NCI-H2107 treated with DMSO at 0.1 percent for 48 hours (cell line): Measurements from ENCODE around the gene SLC5A11.
"Not testable (repeated sequence)": the region's sequence is repeated elsewhere in the genome, so short reads cannot be mapped to it uniquely, and the experiment has no call there.

ENCODE experiments used
- DNase-seq: peaks from one replicate; lab custom pipeline; 2025; ENCODE audit not compliant: unreplicated experiment; lab: John Stamatoyannopoulos, UW

SLC5A11 gene

GRCh38 chr16:24834459-24835335 is 11.1 kb upstream of the SLC5A11 start:
- DNase-seq = no peak

DNA sequence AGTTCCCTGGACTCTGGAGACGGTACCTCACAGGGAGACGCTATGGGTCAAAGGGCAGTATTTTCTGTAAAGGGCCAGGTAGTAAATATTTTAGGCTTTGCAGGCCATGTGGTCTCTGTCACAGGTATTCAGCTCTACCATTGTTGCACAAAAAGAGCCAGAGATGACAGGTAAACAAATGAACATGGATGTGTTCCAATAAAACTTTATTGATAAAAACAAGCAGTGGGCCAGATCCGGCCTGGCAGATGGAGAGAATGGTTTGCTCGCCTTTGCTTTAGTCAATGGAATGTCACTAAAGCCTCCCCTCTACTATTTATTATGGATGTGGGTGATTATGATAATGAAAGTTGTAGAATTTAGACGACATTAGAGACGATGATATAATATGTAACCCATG is 8.9 kb upstream of the SLC5A11 start:
- no peak for DNase-seq

DNA sequence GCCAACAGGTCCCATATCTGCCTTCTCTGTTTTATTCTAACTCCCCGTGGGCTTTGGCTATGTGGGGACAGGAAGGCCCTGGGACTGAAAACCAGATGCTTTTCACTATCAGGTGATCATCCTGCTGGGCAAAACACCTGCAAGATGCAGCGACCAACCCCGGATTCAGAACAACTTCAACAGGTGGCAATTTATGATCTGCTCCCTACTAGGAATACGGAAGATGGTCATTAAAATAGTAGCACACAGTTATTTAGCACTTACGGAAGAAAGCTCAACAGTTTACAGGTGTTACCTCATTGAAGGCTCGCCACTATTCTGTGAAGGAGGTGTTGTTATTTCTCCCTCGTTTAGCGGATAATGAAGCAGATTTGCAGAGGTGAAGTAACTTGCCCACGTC is 7.8 kb upstream of the SLC5A11 start:
- peak; percentile 40 for DNase-seq

- no peak for DNase-seq
These were observed 7.1 kb upstream of the SLC5A11 start for GRCh38 chr16:24838554-24839266.

DNA sequence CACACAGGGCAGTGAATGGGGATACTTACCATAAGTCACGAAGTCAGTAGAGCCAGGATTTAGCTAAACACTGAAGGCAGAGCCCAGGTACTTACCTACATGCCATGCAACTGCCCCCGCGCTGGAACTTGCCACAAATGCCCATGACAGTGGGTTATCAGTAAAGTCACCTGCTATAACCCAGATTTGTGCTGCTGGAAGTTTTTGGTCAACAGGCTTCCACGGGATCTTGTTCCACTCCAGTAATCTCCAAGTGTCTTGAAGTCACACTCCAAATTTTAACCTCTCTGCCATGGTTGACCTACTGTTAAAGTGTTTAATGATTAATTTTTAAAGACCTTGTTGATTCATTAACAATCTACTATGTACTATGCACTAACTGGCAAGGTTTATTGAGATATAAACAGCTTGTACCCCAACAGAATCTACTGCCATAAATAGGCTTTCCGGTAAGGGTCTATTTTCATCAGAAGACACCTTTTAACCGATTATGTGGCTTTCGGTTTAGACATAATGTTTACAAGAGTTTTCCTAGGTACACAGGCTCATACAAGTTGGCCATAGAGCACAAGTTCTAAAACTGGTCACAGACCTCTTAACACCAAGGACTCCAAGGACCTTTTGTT is 6.3 kb upstream of the SLC5A11 start:
- DNase-seq = no peak

DNA sequence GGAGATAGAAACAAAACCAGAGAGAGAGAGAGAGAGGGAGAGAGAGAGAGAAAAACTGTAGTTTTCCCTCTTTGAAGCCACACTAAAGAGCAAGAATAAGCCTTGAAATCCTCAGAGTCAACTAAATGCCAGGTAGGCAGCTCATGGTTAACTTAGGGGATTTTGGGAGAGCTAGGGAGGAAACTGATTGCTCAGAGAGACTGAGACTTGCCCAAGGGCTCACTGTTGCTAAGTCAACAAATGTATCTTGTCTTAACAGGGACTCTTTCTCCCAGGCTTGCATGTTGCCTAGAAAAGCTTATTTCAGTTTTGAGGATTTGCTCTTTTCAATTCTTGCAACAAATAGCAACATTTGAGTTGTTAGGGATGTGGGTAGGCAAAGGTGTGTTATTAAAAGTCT is 4.5 kb upstream of the SLC5A11 start:
- no peak for DNase-seq

DNA sequence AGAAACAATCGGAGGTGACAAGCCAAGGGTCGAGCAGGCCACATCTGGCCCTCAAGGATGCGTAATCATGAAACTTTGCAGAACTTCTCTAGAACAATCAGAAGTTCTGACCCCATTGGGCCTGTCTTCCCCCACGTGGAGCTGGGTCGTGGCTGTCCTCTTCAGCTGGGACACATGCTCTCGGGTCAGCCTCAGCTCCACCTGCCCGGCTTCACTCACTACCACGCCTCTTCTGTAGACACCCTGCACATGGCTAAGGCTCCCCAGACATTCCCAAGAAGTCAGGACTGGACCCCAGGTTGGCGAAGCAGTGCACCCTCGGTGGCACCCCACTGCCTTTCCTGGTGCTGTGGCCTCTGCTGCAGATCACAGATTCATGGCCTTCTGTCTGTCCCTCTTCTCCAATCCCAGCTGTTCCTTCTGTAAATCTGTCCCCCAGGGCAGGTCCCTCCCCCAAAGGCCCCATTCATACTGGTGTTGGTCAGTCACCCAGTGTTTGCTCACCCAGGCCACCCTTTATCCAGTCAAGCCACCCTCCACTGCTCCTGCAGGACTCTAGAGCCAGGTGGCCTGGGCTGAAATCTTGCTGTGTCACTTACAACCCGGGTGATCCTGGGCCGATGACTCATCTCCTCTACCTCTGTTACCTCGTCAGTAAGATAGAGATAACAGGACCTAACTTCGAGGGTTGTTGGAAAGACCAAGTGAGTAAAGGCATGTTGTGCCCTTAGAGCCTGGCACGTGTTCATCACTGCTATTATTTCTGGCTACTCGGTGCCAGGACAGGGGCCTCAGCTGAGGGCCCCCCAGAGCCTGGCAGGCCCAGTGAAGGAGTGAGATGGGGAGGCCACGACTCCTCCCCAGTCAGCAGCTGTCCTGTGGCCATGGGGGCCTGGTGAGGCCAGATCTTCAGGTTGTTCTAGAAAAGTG is 1.4 kb upstream of the SLC5A11 start:
- no peak for DNase-seq

DNA sequence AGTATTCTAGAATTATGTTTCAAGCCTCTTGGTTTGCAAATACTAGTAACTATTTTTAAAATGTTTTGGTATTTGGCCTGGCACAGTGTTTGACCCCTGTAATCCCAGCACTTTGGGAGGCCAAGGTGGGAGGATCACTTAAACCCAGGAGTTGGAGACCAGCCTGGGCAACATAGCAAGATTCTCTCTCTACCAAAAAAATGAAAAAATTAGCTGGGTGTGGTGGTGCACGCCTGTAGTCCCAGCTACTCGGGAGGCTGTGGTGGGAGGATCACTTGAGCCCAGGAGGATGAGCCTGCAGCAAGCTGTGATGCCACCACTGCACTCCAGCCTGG is 765 bp upstream of the SLC5A11 start:
- DNase-seq = not testable (repeated sequence)

GRCh38 chr16:24846548-24847357 is 990 bp downstream of the SLC5A11 start:
- no peak for DNase-seq

- no peak for DNase-seq
These were observed 1.5 kb downstream of the SLC5A11 start for GRCh38 chr16:24847358-24847664.

- no peak for DNase-seq
These were observed 2.3 kb downstream of the SLC5A11 start for GRCh38 chr16:24848065-24848464.

GRCh38 chr16:24849641-24850040 is 3.9 kb downstream of the SLC5A11 start:
- no peak for DNase-seq

- no peak for DNase-seq
These were observed 4.7 kb downstream of the SLC5A11 start for GRCh38 chr16:24850289-24850938.

DNA sequence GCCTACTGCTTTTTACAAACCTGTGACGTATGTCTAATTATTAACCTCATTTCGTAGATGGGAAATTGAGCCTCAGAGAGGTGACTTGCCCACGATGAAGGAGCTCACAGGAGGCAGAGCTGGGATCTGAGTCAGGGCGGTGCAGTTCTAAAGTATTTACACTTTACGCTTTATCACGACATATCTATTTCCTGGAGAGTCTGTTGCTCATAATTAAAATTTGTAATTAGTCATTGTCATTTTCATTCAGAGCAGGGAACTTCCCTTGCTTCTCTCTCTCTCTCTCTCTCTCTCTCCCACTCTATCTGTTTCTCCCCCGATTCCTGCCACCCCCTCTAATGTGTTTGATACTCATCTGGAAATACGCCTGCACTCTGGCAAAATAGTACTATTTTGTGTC is 5.9 kb downstream of the SLC5A11 start:
- DNase-seq = no peak

DNA sequence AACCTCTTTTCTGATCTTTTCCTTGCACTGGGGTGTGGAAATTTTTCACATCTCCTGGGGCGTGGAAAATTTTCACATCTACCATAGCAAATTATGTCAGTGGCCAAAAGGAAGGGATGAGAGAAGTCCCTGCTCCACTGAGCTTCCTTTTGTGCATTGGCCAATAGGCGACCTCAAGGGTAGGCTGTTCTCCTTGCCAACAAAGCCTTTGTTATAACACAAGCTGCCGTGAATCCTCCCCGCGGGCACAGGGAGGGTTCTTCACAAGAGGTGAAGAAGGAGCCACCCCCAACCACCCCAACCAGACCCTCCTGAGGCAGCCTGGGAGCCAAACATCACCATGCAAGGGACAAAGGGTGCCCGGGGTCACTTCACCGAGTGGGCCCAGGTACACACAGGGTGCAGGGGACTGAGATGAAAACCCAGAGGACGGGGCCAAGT is 6.5 kb downstream of the SLC5A11 start:
- DNase-seq = no peak

DNA sequence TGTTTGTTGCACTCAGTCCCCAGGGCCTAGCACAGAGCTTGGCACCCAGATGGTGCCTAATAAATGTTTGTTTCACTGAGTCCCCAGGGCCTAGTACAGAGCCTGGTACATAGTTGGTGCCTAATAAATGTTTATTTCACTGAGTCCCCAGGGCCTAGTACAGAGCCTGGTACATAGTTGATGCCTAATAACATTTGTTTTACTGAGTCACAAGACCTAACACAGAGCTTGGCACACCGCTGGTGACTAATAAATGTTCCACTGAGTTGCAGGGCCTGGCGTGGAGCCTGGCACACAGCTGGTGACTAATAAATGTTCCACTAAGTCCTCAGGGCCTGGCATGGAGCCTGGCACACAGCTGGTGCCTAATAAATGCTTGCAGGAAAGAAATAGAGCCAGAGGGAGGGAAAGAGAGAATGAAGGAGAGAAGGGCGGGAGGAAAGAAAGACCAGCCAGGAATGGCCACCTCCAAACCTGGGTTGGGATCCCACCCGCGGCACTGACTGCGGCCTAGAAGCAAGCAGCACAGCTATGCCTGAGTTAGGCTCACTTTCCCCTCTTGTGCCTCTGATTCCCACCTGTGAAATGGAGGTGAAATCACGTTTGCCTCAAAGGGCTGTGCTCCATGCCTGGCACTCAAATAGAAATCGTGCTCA is 7.5 kb downstream of the SLC5A11 start:
- no peak for DNase-seq

- DNase-seq = no peak
These were observed 8.1 kb downstream of the SLC5A11 start for GRCh38 chr16:24853830-24854229.

DNA sequence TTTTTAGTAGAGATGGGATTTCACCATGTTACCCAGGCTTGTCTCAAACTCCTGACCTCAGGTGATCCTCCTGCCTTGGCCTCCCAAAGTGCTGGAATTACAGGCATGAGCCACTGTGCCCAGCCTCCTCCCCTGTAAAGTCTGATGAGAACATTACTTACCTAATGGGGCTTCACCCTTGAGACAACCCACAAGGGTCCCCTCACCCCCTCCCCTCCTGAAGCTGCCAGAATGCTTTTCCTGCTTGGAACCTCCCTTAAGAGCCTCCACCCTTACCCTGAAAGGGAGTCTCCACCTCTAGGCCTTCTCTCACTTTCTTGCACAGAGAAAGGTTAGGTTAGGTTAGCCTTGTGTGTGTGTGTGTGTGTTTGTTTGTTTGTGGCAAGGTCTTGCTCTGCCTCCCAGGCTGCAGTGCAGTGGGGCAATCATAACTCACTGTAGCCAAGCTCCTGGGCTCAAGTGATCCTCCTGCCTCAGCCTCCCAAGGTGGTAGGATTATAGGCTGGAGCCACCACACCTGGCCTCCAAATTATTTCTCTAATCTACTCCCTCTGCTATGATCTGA is 8.9 kb downstream of the SLC5A11 start:
- DNase-seq = no peak

DNA sequence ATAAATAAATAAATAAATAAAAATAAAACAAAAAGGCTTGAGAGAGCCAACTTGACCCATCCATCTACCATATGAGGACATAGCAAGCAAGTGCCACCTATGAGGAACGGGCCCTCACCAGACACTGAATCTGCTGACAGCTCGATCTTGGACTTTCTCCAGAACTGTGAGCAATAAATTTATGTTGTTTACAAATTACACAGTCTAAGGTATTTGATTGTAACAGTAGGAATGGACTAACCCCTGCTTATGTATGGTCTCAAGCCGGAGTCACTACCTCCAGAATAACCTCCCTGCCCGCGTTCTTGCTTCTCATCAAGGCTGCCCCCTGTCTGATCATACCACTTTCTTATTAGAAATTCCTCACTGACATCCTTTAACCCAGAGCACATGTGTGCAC is 9.9 kb downstream of the SLC5A11 start:
- DNase-seq = no peak
